Measurements from ENCODE around the gene HSD3B1.
"Not testable (repeated sequence)": the region's sequence is repeated elsewhere in the genome, so short reads cannot be mapped to it uniquely, and the experiment has no call there.

Gene HSD3B1

GRCh38 chr1:119492763-119493162 is 14.2 kb upstream of the HSD3B1 start:
- no peak for DNase-seq

GRCh38 chr1:119504831-119505230 is 2.2 kb upstream of the HSD3B1 start:
- DNase-seq = no peak

- DNase-seq = no peak
These were observed 3.0 kb downstream of the HSD3B1 start for GRCh38 chr1:119510046-119510445.

GRCh38 chr1:119515221-119515620 is 8.2 kb downstream of the HSD3B1 start:
- DNase-seq = no peak

- DNase-seq = no peak
These were observed 9.2 kb downstream of the HSD3B1 start for GRCh38 chr1:119516247-119516646.

- DNase-seq = no peak
These were observed 9.7 kb downstream of the HSD3B1 start for GRCh38 chr1:119516680-119517079.

GRCh38 chr1:119517667-119518066 is 10.7 kb downstream of the HSD3B1 start:
- DNase-seq = not testable (repeated sequence)

GRCh38 chr1:119531606-119532323 is 24.8 kb downstream of the HSD3B1 start:
- no peak for DNase-seq

- no peak for DNase-seq
These were observed 25.4 kb downstream of the HSD3B1 start for GRCh38 chr1:119532324-119532910.

GRCh38 chr1:119535381-119535780 is 28.4 kb downstream of the HSD3B1 start:
- DNase-seq = no peak

- DNase-seq = no peak
These were observed 31.0 kb downstream of the HSD3B1 start for GRCh38 chr1:119537966-119538365.

- DNase-seq = no peak
These were observed 32.6 kb downstream of the HSD3B1 start for GRCh38 chr1:119539636-119540035.

- no peak for DNase-seq
These were observed 34.4 kb downstream of the HSD3B1 start for GRCh38 chr1:119541389-119541788.

- DNase-seq = no peak
These were observed 35.5 kb downstream of the HSD3B1 start for GRCh38 chr1:119542492-119542946.

- DNase-seq = no peak
These were observed 37.3 kb downstream of the HSD3B1 start for GRCh38 chr1:119544165-119544762.

GRCh38 chr1:119546641-119547040 is 39.6 kb downstream of the HSD3B1 start:
- no peak for DNase-seq

- DNase-seq = no peak
These were observed 40.3 kb downstream of the HSD3B1 start for GRCh38 chr1:119547306-119547705.

- DNase-seq = no peak
These were observed 40.8 kb downstream of the HSD3B1 start for GRCh38 chr1:119547805-119548204.

- peak; percentile 28 for DNase-seq
These were observed 42.7 kb downstream of the HSD3B1 start for GRCh38 chr1:119549719-119550132.

GRCh38 chr1:119550381-119550780 is 43.4 kb downstream of the HSD3B1 start:
- DNase-seq = no peak

- DNase-seq = no peak
These were observed 44.2 kb downstream of the HSD3B1 start for GRCh38 chr1:119551218-119551617.

GRCh38 chr1:119552656-119553055 is 45.6 kb downstream of the HSD3B1 start:
- not testable (repeated sequence) for DNase-seq

GRCh38 chr1:119553302-119554071 is 46.5 kb downstream of the HSD3B1 start:
- not testable (repeated sequence) for DNase-seq

All from NCI-H1417 treated with DMSO at 0.1 percent for 48 hours (cell line).